HTERT RPE-1 (cell line): ENCODE results near the gene LHX8.
"Not testable (repeated sequence)": the region's sequence is repeated elsewhere in the genome, so short reads cannot be mapped to it uniquely, and the experiment has no call there.

Experiments
- in situ Hi-C: fragments of 300-500 bp; cut with MboI; formaldehyde crosslinking; loops from 4 replicates; pipeline ENCODE4 v1.14.3; 2020; ENCODE audit warnings: low sequenced_read_pairs

LHX8 gene

GRCh38 chr1:75133750-75134646 is at the start of gene LHX8:
Gene LHX8, plus strand, starts transcription at chr1:75134388. Its CDS starts 2,227 bp downstream, at chr1:75136615.
- in situ Hi-C loops, result no loop called here

- in situ Hi-C loops, result no loop called here
Measured at GRCh38 chr1:75085931-75086330, 48.3 kb upstream of the LHX8 start.

- in situ Hi-C loops, result no loop called here
Measured at GRCh38 chr1:75087278-75087677, 46.9 kb upstream of the LHX8 start.

GRCh38 chr1:75092141-75092540 is 42.0 kb upstream of the LHX8 start:
- in situ Hi-C loops, result no loop called here

- in situ Hi-C loops, result no loop called here
Measured at GRCh38 chr1:75097654-75098053, 36.5 kb upstream of the LHX8 start.

- in situ Hi-C loops, result no loop called here
Measured at GRCh38 chr1:75099581-75099980, 34.6 kb upstream of the LHX8 start.

- in situ Hi-C loops, result no loop called here
Measured at GRCh38 chr1:75100481-75101092, 33.6 kb upstream of the LHX8 start.

- in situ Hi-C loops, result not testable (repeated sequence)
Measured at GRCh38 chr1:75112362-75112951, 21.7 kb upstream of the LHX8 start.

GRCh38 chr1:75115654-75116053 is 18.5 kb upstream of the LHX8 start:
- in situ Hi-C loops, result no loop called here

GRCh38 chr1:75123756-75124155 is 10.4 kb upstream of the LHX8 start:
- in situ Hi-C loops, result no loop called here

- in situ Hi-C loops, result no loop called here
Measured at GRCh38 chr1:75124510-75124909, 9.7 kb upstream of the LHX8 start.

GRCh38 chr1:75125161-75125726 is 8.9 kb upstream of the LHX8 start:
- in situ Hi-C loops, result no loop called here

- in situ Hi-C loops, result no loop called here
Measured at GRCh38 chr1:75126611-75127101, 7.5 kb upstream of the LHX8 start.

GRCh38 chr1:75127916-75128717 is 6.1 kb upstream of the LHX8 start:
- in situ Hi-C loops, result no loop called here

GRCh38 chr1:75129660-75129982 is 4.6 kb upstream of the LHX8 start:
- in situ Hi-C loops, result no loop called here

GRCh38 chr1:75129983-75130789 is 4.0 kb upstream of the LHX8 start:
- in situ Hi-C loops, result no loop called here

GRCh38 chr1:75130865-75131564 is 3.2 kb upstream of the LHX8 start:
- in situ Hi-C loops, result no loop called here

- in situ Hi-C loops, result no loop called here
Measured at GRCh38 chr1:75131565-75132241, 2.5 kb upstream of the LHX8 start.
